Measurements from ENCODE around the gene RAB28.
A peak's percentile ranks its signal among the peaks of the same experiment; 100 is the strongest.

Gene RAB28

DNA sequence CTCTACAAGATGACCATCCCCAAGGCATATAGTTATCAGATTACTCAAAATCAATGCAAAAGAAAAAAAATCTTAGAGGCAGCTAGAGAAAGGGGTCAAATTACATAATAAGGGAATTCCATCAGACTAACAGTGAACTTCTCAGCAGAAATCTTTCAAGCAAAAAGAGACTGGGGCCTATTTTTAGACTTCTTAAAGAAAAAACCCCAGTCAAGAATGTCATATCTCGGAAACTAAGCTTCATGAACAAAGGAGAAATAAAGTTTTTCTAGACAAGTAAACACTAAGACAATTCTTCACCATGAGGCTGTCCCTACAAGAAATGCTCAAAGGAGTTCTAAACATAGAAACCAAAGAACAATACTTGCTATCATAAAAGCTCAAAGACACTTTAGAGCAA, 51.7 kb downstream of the RAB28 start:
- no peak overlapping the region for H3K4me3 ChIP-seq (replicated peaks; ENCODE audit: low read depth, low read length)
- no peak for DNase-seq (ENCODE audit: low read depth)
- TF ChIP-seq CTCF (IDR thresholded peaks at IDR 0.05; ENCODE audit: low read length, missing control alignments) = no peak

GRCh38 chr4:13430834-13431568, 53.1 kb downstream of the RAB28 start:
- no peak for DNase-seq (ENCODE audit: low read depth)
- peak; percentile 17 for TF ChIP-seq CTCF (IDR thresholded peaks at IDR 0.05; ENCODE audit: low read length, missing control alignments)

DNA sequence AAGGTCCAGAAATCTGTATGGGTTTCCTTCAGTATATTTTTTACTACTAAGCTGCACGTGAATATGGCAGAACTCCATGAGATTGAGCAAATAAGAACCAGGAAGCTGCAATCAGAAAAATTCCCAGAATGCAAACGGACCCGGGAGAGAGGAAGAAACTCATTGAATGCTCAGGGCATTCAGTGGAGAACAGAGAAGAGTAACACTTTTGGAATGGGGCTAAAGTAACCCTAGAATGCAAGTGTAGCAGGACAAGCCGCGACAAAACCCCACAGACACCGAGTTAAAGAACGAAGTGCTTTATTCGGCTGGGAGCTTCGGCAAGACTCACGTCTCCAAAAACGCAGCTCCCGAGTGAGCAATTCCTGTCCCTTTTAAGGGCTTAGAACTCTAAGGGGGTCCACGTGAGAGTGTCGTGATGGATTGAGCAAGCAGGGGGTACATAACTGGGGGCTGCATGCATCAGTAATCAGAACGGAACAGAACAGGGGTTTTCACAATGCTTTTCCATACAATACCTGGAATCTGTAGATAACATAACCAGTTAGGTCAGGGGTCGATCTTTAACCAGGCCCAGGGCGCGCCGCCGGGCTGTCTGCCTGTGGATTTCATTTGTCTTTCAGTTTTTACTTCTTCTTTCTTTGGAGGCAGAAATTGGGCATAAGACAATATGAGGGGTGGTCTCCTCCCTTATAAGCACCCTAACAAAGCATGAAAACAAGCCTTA, 56.4 kb downstream of the RAB28 start:
- H3K4me3 ChIP-seq (replicated peaks; ENCODE audit: low read depth, low read length) = no peak overlapping the region
- no peak for TF ChIP-seq CTCF (IDR thresholded peaks at IDR 0.05; ENCODE audit: low read length, missing control alignments)
- peak; percentile 13 for DNase-seq (ENCODE audit: low read depth)

More at GRCh38 chr4:13430834-13431568, 53.1 kb downstream of the RAB28 start:
- H3K4me3 ChIP-seq (replicated peaks; ENCODE audit: low read depth, low read length) = no peak overlapping the region

DNA sequence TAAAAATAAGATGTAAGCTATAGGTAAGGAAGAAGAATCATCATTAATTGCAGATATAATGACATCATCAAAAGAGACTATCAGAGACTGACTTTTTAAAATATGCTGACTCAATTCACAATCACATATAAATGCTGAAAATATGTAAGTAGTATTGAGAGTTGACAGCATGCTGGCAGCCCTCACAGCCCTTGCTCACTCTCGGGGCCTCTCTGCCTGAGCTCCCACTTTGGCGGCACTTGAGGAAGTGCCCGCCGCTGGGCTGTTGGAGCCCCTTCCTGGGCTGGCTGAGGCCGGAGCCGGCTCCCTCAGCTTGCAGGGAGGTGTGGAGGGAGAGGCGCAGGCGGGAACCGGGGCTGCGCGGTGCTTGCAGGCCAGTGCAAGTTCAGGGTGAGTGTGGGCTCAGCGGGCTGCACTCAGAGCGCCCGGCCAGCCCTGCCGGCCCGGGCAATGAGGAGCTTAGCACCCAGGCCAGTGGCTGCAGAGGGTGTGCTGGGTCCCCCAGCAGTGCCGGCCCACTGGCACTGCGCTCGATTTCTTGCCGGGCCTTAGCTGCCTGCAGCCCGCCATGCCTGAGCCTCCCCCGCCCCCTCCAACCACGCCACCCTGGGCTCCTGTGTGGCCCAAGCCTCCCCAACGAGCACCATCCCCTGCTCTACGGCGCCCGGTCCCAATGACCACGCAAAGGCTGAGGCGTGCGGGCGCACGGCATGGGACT, 68.9 kb downstream of the RAB28 start:
- no peak overlapping the region for H3K4me3 ChIP-seq (replicated peaks; ENCODE audit: low read depth, low read length)
- peak; percentile 34 for DNase-seq (ENCODE audit: low read depth)
- TF ChIP-seq CTCF (IDR thresholded peaks at IDR 0.05; ENCODE audit: low read length, missing control alignments) = no peak

- no peak for TF ChIP-seq CTCF (IDR thresholded peaks at IDR 0.05; ENCODE audit: low read length, missing control alignments)
- no peak overlapping the region for H3K4me3 ChIP-seq (replicated peaks; ENCODE audit: low read depth, low read length)
- no peak for DNase-seq (ENCODE audit: low read depth)
Observed at GRCh38 chr4:13413729-13414437, 70.3 kb downstream of the RAB28 start.

- H3K4me3 ChIP-seq (replicated peaks; ENCODE audit: low read depth, low read length) = no peak overlapping the region
- no peak for TF ChIP-seq CTCF (IDR thresholded peaks at IDR 0.05; ENCODE audit: low read length, missing control alignments)
- DNase-seq (ENCODE audit: low read depth) = no peak
Observed at GRCh38 chr4:13411942-13412341, 72.2 kb downstream of the RAB28 start.
